ENCODE data around the gene TPO. TPM values are rescaled to one million over a fixed set of nuclear protein-coding genes. Genes with fewer than 3 reads are reported as not detected.

The TPO gene
- not detected for total RNA-seq
- polyA plus RNA-seq (2013, experiment 1 of 2): 0.50 TPM
- polyA plus RNA-seq (2013, experiment 2 of 2): 0.29 TPM
- long read RNA-seq, experiment 1: 0 reads
- long read RNA-seq, experiment 2: 0 reads
- long read RNA-seq, experiment 3: 0 reads
- long read RNA-seq, experiment 4: 0 reads

- H3K27ac Mint-ChIP-seq: no peak within 1 kb of the TSS
- no peaks in the 10 kb centered on the region for H3K9me3 ChIP-seq (ENCODE audit: control insufficient read depth, low read length)
- H3K4me1 ChIP-seq (ENCODE audit: control insufficient read depth, insufficient read depth, low read length): no peaks in the 10 kb centered on the region
- no peaks in the 10 kb centered on the region for H3K4me1 Mint-ChIP-seq
- H3K27me3 ChIP-seq (ENCODE audit: control insufficient read depth, insufficient read depth, low read length, poor library complexity, severe bottlenecking): no peaks in the 10 kb centered on the region
- no peak within 1 kb of the TSS for H3K4me3 Mint-ChIP-seq
- peaks cover 4% of the 10 kb centered on the region for H3K27me3 Mint-ChIP-seq (ENCODE audit: insufficient read depth)
- no peak within 1 kb of the TSS for H3K4me3 ChIP-seq (ENCODE audit: low read length)
- no peak for TF ChIP-seq CTCF (conservative IDR thresholded peaks at IDR 0.05)
- H3K27ac ChIP-seq (ENCODE audit: low read depth, low read length): peak within 1 kb of the TSS; percentile 60
- no peaks in the 10 kb centered on the region for H3K9me3 Mint-ChIP-seq
- H3K36me3 ChIP-seq (ENCODE audit: control insufficient read depth, insufficient read depth, low read length): no peaks in the 10 kb centered on the region
- no peaks in the 10 kb centered on the region for H3K36me3 Mint-ChIP-seq (ENCODE audit: low read depth)
- no peak for DNase-seq
- WGBS, 2 experiments (ENCODE audit: insufficient coverage in 1 of 2, insufficient read length in 1 of 2): 90 to 91% methylated on average over 15 of the region's 15 CpGs
- no peak within 1 kb of the TSS for H3K9ac ChIP-seq (ENCODE audit: extremely low read depth, low read length, poor library complexity, severe bottlenecking)
Measured at GRCh38 chr2:1413156-1413710, at the start of gene TPO. Gene TPO (plus strand): TSS chr2:1413463. CDS start chr2:1414409, 946 bp downstream.

- Histone ChIP-seq H3K36me3 (ENCODE audit: control insufficient read depth, insufficient read depth, low read length) (no peaks in the 10 kb centered on the region), H3K27ac (ENCODE audit: low read depth, low read length) (no peak overlapping the region), H3K27me3 (ENCODE audit: control insufficient read depth, insufficient read depth, low read length, poor library complexity, severe bottlenecking) (no peaks in the 10 kb centered on the region), H3K9me3 (ENCODE audit: control insufficient read depth, low read length) (no peaks in the 10 kb centered on the region), H3K9ac (ENCODE audit: extremely low read depth, low read length, poor library complexity, severe bottlenecking) (no peak overlapping the region), H3K4me1 (ENCODE audit: control insufficient read depth, insufficient read depth, low read length) (no peaks in the 10 kb centered on the region), H3K4me3 (ENCODE audit: low read length) (no peak overlapping the region)
- Mint-ChIP-seq H3K4me3 (no peak overlapping the region), H3K9me3 (peaks cover 4% of the 10 kb centered on the region), H3K27ac (no peak overlapping the region), H3K36me3 (ENCODE audit: low read depth) (no peaks in the 10 kb centered on the region), H3K27me3 (ENCODE audit: insufficient read depth) (no peaks in the 10 kb centered on the region), H3K4me1 (no peaks in the 10 kb centered on the region)
- DNase-seq: no peak
- TF ChIP-seq CTCF (conservative IDR thresholded peaks at IDR 0.05): no peak
- WGBS, 2 experiments (ENCODE audit: insufficient coverage in 1 of 2, insufficient read length in 1 of 2): 88 to 92% methylated on average over 9 to 20 of the region's 20 CpGs
Measured at GRCh38 chr2:1366546-1367134, 46.6 kb upstream of the TPO start.

- Mint-ChIP-seq H3K27ac (no peak overlapping the region), H3K9me3 (peaks cover 4% of the 10 kb centered on the region), H3K36me3 (ENCODE audit: low read depth) (no peaks in the 10 kb centered on the region), H3K4me3 (no peak overlapping the region), H3K4me1 (no peaks in the 10 kb centered on the region), H3K27me3 (ENCODE audit: insufficient read depth) (no peaks in the 10 kb centered on the region)
- H3K9ac ChIP-seq (ENCODE audit: extremely low read depth, low read length, poor library complexity, severe bottlenecking): no peak overlapping the region
- no peak for TF ChIP-seq CTCF (conservative IDR thresholded peaks at IDR 0.05)
- 84 to 88% methylated on average over 7 to 9 of the region's 9 CpGs for WGBS, 2 experiments (ENCODE audit: insufficient coverage in 1 of 2, insufficient read length in 1 of 2)
- no peaks in the 10 kb centered on the region for H3K4me1 ChIP-seq (ENCODE audit: control insufficient read depth, insufficient read depth, low read length)
- no peak overlapping the region for H3K27ac ChIP-seq (ENCODE audit: low read depth, low read length)
- H3K4me3 ChIP-seq (ENCODE audit: low read length): no peak overlapping the region
- H3K27me3 ChIP-seq (ENCODE audit: control insufficient read depth, insufficient read depth, low read length, poor library complexity, severe bottlenecking): no peaks in the 10 kb centered on the region
- DNase-seq: no peak
- no peaks in the 10 kb centered on the region for H3K36me3 ChIP-seq (ENCODE audit: control insufficient read depth, insufficient read depth, low read length)
- no peaks in the 10 kb centered on the region for H3K9me3 ChIP-seq (ENCODE audit: control insufficient read depth, low read length)
Measured at GRCh38 chr2:1367601-1368000, 45.7 kb upstream of the TPO start.
